PC-9 (cell line): ENCODE measurements around the gene CLCN3.

Experiments used
- EZH2 ChIP-seq: fragments of 200-600 bp; sonication (generic); IDR thresholded peaks from 2 replicates; pipeline ENCODE4 v1.8.0; 2017; ENCODE audit warnings: antibody characterized with exemption, low read depth
- TF ChIP-seq, protein P1 (sequence below): fragments of 200-600 bp; sonication (generic); conservative IDR thresholded peaks from 2 replicates; pipeline ENCODE4 v1.6.1; 2017; ENCODE audit warnings: mixed run types, antibody characterized with exemption, mild to moderate bottlenecking, moderate library complexity

DNA sequence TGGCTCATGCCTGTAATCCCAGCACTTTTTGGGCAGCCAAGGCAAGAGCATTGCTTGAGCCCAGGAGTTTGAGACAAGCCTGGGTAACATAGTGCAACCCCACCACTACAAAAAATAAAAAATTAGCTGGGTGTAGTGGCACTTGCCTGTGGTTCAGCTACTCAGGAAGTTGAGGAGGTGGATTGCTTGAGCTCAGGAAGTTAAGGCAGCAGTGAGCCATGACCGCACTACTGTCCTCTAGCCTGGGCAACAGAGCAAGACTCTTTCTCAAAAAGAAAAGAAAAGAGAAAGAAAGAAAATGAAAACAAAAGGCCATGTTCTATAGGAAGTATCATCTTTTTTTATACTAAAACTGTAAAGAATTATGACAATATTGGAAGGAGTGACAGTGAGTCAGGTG lies 46.5 kb upstream of the CLCN3 start:
- no peak for TF ChIP-seq EZH2
- TF ChIP-seq, protein P1, sequence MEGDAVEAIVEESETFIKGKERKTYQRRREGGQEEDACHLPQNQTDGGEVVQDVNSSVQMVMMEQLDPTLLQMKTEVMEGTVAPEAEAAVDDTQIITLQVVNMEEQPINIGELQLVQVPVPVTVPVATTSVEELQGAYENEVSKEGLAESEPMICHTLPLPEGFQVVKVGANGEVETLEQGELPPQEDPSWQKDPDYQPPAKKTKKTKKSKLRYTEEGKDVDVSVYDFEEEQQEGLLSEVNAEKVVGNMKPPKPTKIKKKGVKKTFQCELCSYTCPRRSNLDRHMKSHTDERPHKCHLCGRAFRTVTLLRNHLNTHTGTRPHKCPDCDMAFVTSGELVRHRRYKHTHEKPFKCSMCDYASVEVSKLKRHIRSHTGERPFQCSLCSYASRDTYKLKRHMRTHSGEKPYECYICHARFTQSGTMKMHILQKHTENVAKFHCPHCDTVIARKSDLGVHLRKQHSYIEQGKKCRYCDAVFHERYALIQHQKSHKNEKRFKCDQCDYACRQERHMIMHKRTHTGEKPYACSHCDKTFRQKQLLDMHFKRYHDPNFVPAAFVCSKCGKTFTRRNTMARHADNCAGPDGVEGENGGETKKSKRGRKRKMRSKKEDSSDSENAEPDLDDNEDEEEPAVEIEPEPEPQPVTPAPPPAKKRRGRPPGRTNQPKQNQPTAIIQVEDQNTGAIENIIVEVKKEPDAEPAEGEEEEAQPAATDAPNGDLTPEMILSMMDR, result no peak
